Nephron (organoid): ENCODE measurements around the gene KRT36.

Experiments
- H3K27ac Mint-ChIP-seq, 3 experiments: 2 replicates each; pipeline ENCODE4 v1.8.0; 2020; ENCODE audit warnings: mixed read lengths in 3 of 3, mild to moderate bottlenecking in 2 of 3, moderate library complexity in 1 of 3
- H3K27me3 Mint-ChIP-seq: 2 replicates; pipeline ENCODE4 v1.8.0; 2021; ENCODE audit warnings: low read depth, mild to moderate bottlenecking, moderate library complexity, mixed read lengths
- H3K36me3 Mint-ChIP-seq: 2 replicates; pipeline ENCODE4 v1.8.0; 2020; ENCODE audit warnings: low read depth, mixed read lengths
- H3K4me1 Mint-ChIP-seq: 2 replicates; pipeline ENCODE4 v1.8.0; 2020; ENCODE audit warnings: mixed read lengths
- H3K4me3 Mint-ChIP-seq, 3 experiments: 2 replicates each; pipeline ENCODE4 v1.8.0; 2020; ENCODE audit warnings: mild to moderate bottlenecking in 3 of 3, mixed read lengths in 3 of 3, moderate library complexity in 2 of 3
- H3K9me3 Mint-ChIP-seq: 2 replicates; pipeline ENCODE4 v1.8.0; 2020; ENCODE audit warnings: mixed read lengths
- CTCF ChIP-seq, 3 experiments: fragments of 200-600 bp; sonication (generic); IDR thresholded peaks; one replicate each; pipeline ENCODE4 v1.5.0; 2021; ENCODE audit warnings: antibody characterized with exemption in 3 of 3; ENCODE audit not compliant: unreplicated experiment in 3 of 3

KRT36 gene

DNA sequence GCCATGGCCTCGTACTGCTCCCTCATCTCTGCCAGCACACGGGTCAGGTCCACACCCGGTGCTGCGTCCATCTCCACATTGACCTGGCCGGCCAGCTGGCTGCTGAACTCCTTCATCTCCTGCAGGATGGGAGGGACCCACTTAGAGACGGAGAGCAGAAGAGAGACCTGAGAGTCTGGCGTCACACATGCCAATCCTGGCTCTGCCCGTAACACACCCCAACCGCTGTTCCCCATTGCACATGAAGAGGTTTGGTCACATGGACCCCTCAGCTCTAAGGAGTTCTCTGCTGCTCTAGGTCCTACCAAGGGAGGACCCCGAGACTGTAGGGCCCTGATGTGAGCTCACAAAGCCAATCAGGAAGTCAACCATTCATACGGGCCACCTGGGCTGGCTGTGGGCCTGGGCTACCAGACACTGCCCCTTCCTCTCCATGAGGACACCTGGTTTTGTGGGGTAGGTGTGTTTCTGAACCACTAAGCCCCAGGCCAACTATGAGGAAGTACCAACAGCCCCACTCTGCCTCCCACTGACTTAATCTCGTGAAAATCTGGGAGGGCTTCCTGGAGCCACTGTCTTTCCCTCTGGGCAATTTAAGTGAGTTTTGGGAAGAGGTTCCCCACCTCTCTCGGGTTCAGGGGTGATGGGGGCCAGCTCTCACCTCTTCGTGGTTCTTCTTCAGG, 26.6 kb upstream of the KRT36 start:
- Mint-ChIP-seq H3K4me3 (no peak overlapping the region), H3K4me1 (peaks cover 13% of the 10 kb centered on the region), H3K9me3 (no peaks in the 10 kb centered on the region), H3K36me3 (no peaks in the 10 kb centered on the region), H3K27me3 (peaks cover 26% of the 10 kb centered on the region), H3K27ac (no peak overlapping the region)
- TF ChIP-seq CTCF (IDR thresholded peaks at IDR 0.05; ENCODE audit: unreplicated experiment in 3 of 3), result no peak

DNA sequence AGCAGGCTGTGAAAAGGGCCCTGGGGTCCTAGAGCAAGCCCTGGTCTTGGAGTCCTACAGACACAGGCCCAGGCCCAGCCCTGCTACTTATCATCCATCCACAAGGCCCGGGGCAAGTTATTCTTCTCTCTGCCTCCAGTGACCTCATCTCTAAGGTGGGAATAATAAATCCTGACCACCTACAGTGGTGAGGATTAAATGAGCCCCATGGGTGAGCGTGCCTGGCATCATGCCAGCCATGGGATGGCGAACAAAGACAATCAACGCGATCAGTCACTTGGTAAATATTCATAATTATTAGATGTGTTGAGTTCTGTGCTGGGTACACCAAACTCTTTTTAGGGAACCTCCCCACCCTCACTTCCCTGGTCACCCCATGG, 23.4 kb upstream of the KRT36 start:
- Mint-ChIP-seq H3K4me1 (no peaks in the 10 kb centered on the region), H3K36me3 (no peaks in the 10 kb centered on the region), H3K4me3 (no peak overlapping the region), H3K27me3 (peaks cover 21% of the 10 kb centered on the region), H3K27ac (no peak overlapping the region), H3K9me3 (no peaks in the 10 kb centered on the region)
- no peak for TF ChIP-seq CTCF (IDR thresholded peaks at IDR 0.05; ENCODE audit: unreplicated experiment in 3 of 3)

DNA sequence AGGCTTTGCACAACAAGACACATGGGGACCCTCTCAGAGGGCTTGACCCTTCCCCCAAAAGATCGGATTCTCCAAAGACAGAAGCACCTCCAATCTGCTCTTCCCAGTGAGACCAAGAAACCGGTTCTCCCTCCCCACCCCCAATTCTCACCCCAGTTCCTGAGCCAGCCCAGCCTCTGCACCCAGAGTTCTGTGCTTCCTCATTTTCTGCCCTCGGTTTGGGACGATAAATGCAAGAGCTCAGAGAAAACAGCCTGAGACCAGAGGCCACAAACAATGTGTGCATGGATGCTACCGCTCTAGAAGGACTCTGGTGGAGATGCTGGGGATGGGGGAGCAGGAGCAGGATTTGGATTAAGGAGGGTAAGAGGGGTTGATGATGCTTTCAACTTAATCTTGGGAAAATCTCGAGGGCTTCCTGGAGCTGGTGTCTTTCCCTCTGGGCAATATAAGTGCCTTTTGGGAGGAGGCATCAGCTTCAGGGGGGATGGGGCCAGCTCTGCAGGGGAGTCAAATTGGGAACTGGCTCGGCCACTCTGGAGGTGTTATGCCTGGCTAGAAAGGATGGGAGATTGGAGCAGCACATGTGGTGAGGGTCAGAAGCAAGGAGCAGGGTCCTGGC, 22.9 kb upstream of the KRT36 start:
- Mint-ChIP-seq H3K36me3 (no peaks in the 10 kb centered on the region), H3K27ac (no peak overlapping the region), H3K4me1 (no peaks in the 10 kb centered on the region), H3K4me3 (no peak overlapping the region), H3K27me3 (peaks cover 23% of the 10 kb centered on the region), H3K9me3 (no peaks in the 10 kb centered on the region)
- TF ChIP-seq CTCF (IDR thresholded peaks at IDR 0.05; ENCODE audit: unreplicated experiment in 3 of 3), result no peak

GRCh38 chr17:41511716-41512115, 22.0 kb upstream of the KRT36 start:
- no peak for TF ChIP-seq CTCF (IDR thresholded peaks at IDR 0.05; ENCODE audit: unreplicated experiment in 3 of 3)
- Mint-ChIP-seq H3K36me3 (no peaks in the 10 kb centered on the region), H3K4me1 (no peaks in the 10 kb centered on the region), H3K27ac (no peak overlapping the region), H3K27me3 (peaks cover 29% of the 10 kb centered on the region), H3K9me3 (no peaks in the 10 kb centered on the region), H3K4me3 (no peak overlapping the region)

DNA sequence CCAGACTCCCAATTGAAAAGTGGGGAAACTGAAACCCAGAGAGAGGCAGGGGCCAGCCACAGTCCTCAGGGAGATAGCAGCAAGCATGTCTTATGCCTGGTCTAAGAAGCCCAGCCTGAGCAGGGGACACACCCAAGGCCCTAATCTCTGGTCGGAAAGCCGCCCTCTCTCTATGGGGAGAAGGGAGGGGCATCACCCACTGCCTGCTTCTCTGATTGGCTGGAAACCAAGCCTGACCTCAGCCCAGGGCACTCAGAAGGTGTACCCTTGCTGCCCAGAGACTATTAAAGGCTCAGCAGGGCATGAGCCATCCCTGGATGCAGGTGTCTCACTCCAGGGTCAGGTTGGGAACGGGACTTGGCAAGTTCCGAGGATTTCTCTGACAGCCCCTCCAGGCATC, 21.4 kb upstream of the KRT36 start:
- H3K27me3 Mint-ChIP-seq, result peaks cover 32% of the 10 kb centered on the region
- no peaks in the 10 kb centered on the region for H3K4me1 Mint-ChIP-seq
- no peak for TF ChIP-seq CTCF (IDR thresholded peaks at IDR 0.05; ENCODE audit: unreplicated experiment in 3 of 3)
- H3K36me3 Mint-ChIP-seq, result no peaks in the 10 kb centered on the region
- H3K9me3 Mint-ChIP-seq, result no peaks in the 10 kb centered on the region
- H3K27ac Mint-ChIP-seq, result no peak overlapping the region
- H3K4me3 Mint-ChIP-seq, result no peak overlapping the region
